Astrocyte (in vitro differentiated cells and primary cell): Measurements from ENCODE around the gene BMAL1. TPM values are rescaled to one million over a fixed set of nuclear protein-coding genes. Genes with fewer than 3 reads are reported as not detected.

ENCODE experiments used
- DNase-seq: peaks from one replicate; pipeline ENCODE4 v3.0.0-alpha.2; 2010; ENCODE audit warnings: low read depth
- FAIRE-seq: peaks from 2 replicates; lab custom pipeline; 2011; peaks lifted over from hg19 to GRCh38; lab: Jason Lieb, UNC
- H2AFZ ChIP-seq: 2 replicates; pipeline ENCODE4 v1.6.0; 2012; ENCODE audit warnings: low read depth, low read length, inconsistent platforms
- H3K27ac ChIP-seq: 2 replicates; pipeline ENCODE4 v1.5.1; 2011; ENCODE audit warnings: low read depth, low read length, inconsistent platforms
- H3K27me3 ChIP-seq: 2 replicates; pipeline ENCODE4 v1.6.0; 2011; ENCODE audit warnings: low read length, inconsistent platforms; ENCODE audit not compliant: insufficient read depth
- H3K36me3 ChIP-seq: 2 replicates; pipeline ENCODE4 v1.5.1; 2011; ENCODE audit warnings: low read length, inconsistent platforms; ENCODE audit not compliant: insufficient read depth
- H3K4me1 ChIP-seq: 2 replicates; pipeline ENCODE4 v1.5.1; 2011; ENCODE audit warnings: low read length, inconsistent platforms; ENCODE audit not compliant: insufficient read depth
- H3K4me2 ChIP-seq: 2 replicates; pipeline ENCODE4 v1.6.0; 2012; ENCODE audit warnings: low read length, inconsistent platforms
- H3K4me3 ChIP-seq: 2 replicates; pipeline ENCODE4 v1.5.1; 2011; ENCODE audit warnings: low read depth, mild to moderate bottlenecking, low read length, inconsistent platforms; ENCODE audit not compliant: insufficient read depth
- H3K79me2 ChIP-seq: 2 replicates; pipeline ENCODE4 v1.6.0; 2012; ENCODE audit warnings: mild to moderate bottlenecking, low read length, inconsistent platforms; ENCODE audit not compliant: insufficient read depth
- H3K9ac ChIP-seq: 2 replicates; pipeline ENCODE4 v1.6.0; 2012; ENCODE audit warnings: mild to moderate bottlenecking, low read length, inconsistent platforms
- H3K9me3 ChIP-seq: 2 replicates; pipeline ENCODE4 v1.5.1; 2012; ENCODE audit warnings: low read depth, mild to moderate bottlenecking, low read length, inconsistent platforms; ENCODE audit not compliant: insufficient read depth
- H4K20me1 ChIP-seq: 2 replicates; pipeline ENCODE4 v1.6.0; 2012; ENCODE audit warnings: low read length, inconsistent platforms; ENCODE audit not compliant: insufficient read depth
- H3K27ac Mint-ChIP-seq: one replicate; pipeline ENCODE4 v1.8.0; 2021; ENCODE audit warnings: mild to moderate bottlenecking, mixed read lengths; ENCODE audit not compliant: unreplicated experiment
- H3K27me3 Mint-ChIP-seq: one replicate; pipeline ENCODE4 v1.8.0; 2021; ENCODE audit warnings: low read depth, mixed read lengths; ENCODE audit not compliant: unreplicated experiment
- H3K36me3 Mint-ChIP-seq: one replicate; pipeline ENCODE4 v1.8.0; 2021; ENCODE audit warnings: low read depth, mixed read lengths; ENCODE audit not compliant: unreplicated experiment
- H3K4me1 Mint-ChIP-seq: one replicate; pipeline ENCODE4 v1.8.0; 2021; ENCODE audit warnings: low read depth, mixed read lengths; ENCODE audit not compliant: unreplicated experiment
- H3K4me3 Mint-ChIP-seq: one replicate; pipeline ENCODE4 v1.8.0; 2021; ENCODE audit warnings: mild to moderate bottlenecking, moderate library complexity, mixed read lengths; ENCODE audit not compliant: unreplicated experiment
- H3K9me3 Mint-ChIP-seq: one replicate; pipeline ENCODE4 v1.8.0; 2021; ENCODE audit warnings: mild to moderate bottlenecking, mixed read lengths; ENCODE audit not compliant: unreplicated experiment
- CTCF ChIP-seq: IDR thresholded peaks from 2 replicates; pipeline ENCODE4 v1.5.1; 2011; ENCODE audit warnings: low read depth, mild to moderate bottlenecking, inconsistent platforms, low read length, moderate library complexity; ENCODE audit not compliant: insufficient read depth
- EZH2 ChIP-seq: IDR thresholded peaks from 2 replicates; pipeline ENCODE4 v1.6.1; 2012; ENCODE audit warnings: mild to moderate bottlenecking, low read length, inconsistent platforms; ENCODE audit not compliant: insufficient read depth
- total RNA-seq: library from RNA; stranded (reverse); gene quantifications from 2 replicates; pipeline ENCODE4 v1.2.1, GENCODE V29; 2021

BMAL1 gene
- total RNA-seq, 1 donor from 2014 or later: 26.9 TPM

- TF ChIP-seq CTCF: no peak
- TF ChIP-seq EZH2: no peak
- Mint-ChIP-seq H3K36me3 (no peaks in the 10 kb centered on the region), H3K4me3 (no peak overlapping the region), H3K9me3 (no peaks in the 10 kb centered on the region), H3K27ac (no peak overlapping the region), H3K27me3 (no peaks in the 10 kb centered on the region), H3K4me1 (peaks cover 12% of the 10 kb centered on the region)
- DNase-seq (no peak), FAIRE-seq (no peak)
- H3K9me3 ChIP-seq: no peaks in the 10 kb centered on the region
- H3K9ac ChIP-seq: no peak overlapping the region
- no peaks in the 10 kb centered on the region for H3K4me1 ChIP-seq
- peaks cover 78% of the 10 kb centered on the region for H3K79me2 ChIP-seq
- H3K36me3 ChIP-seq: no peaks in the 10 kb centered on the region
- no peak overlapping the region for H3K27ac ChIP-seq
- no peak overlapping the region for H2AFZ ChIP-seq
- H3K4me2 ChIP-seq: no peak overlapping the region
- peaks cover 86% of the 10 kb centered on the region for H4K20me1 ChIP-seq
- H3K27me3 ChIP-seq: no peaks in the 10 kb centered on the region
- H3K4me3 ChIP-seq: no peak overlapping the region
Measured at GRCh38 chr11:13294178-13294577, 16.6 kb downstream of the BMAL1 start.

- Histone ChIP-seq H3K9me3 (no peaks in the 10 kb centered on the region), H3K27me3 (no peaks in the 10 kb centered on the region), H3K36me3 (no peaks in the 10 kb centered on the region), H3K4me1 (no peaks in the 10 kb centered on the region), H3K9ac (no peak overlapping the region), H4K20me1 (peaks cover 92% of the 10 kb centered on the region), H3K79me2 (peaks cover 86% of the 10 kb centered on the region), H3K4me2 (no peak overlapping the region), H2AFZ (no peak overlapping the region), H3K27ac (no peak overlapping the region), H3K4me3 (no peak overlapping the region)
- DNase-seq: no peak
- TF ChIP-seq CTCF (no peak), EZH2 (no peak)
- Mint-ChIP-seq H3K4me3 (no peak overlapping the region), H3K4me1 (peaks cover 12% of the 10 kb centered on the region), H3K9me3 (no peaks in the 10 kb centered on the region), H3K27ac (no peak overlapping the region), H3K36me3 (no peaks in the 10 kb centered on the region), H3K27me3 (no peaks in the 10 kb centered on the region)
- no peak for FAIRE-seq
Measured at GRCh38 chr11:13294771-13295579, 17.4 kb downstream of the BMAL1 start.

GRCh38 chr11:13297308-13297916 lies 19.8 kb downstream of the BMAL1 start:
- Histone ChIP-seq H2AFZ (no peak overlapping the region), H3K4me2 (no peak overlapping the region), H3K36me3 (no peaks in the 10 kb centered on the region), H3K9ac (no peak overlapping the region), H3K4me3 (no peak overlapping the region), H3K79me2 (peaks cover 91% of the 10 kb centered on the region), H3K27me3 (no peaks in the 10 kb centered on the region), H3K9me3 (no peaks in the 10 kb centered on the region), H3K4me1 (no peaks in the 10 kb centered on the region), H3K27ac (no peak overlapping the region), H4K20me1 (peaks cover 91% of the 10 kb centered on the region)
- Mint-ChIP-seq H3K4me1 (peaks cover 16% of the 10 kb centered on the region), H3K27ac (no peak overlapping the region), H3K9me3 (no peaks in the 10 kb centered on the region), H3K36me3 (peaks cover 4% of the 10 kb centered on the region), H3K27me3 (no peaks in the 10 kb centered on the region), H3K4me3 (no peak overlapping the region)
- DNase-seq (no peak), FAIRE-seq (no peak)
- TF ChIP-seq CTCF (no peak), EZH2 (no peak)
